Glutamatergic neuron (in vitro differentiated cells): ENCODE results near the gene CLRN3. TPM values are rescaled to one million over a fixed set of nuclear protein-coding genes. Genes with fewer than 3 reads are reported as not detected.

Source experiments
- DNase-seq: peaks from one replicate; pipeline ENCODE4 v3.0.0; 2022
- H3K27ac Mint-ChIP-seq: one replicate; pipeline ENCODE4 v1.8.0; 2020; ENCODE audit warnings: mild to moderate bottlenecking, mixed read lengths, inconsistent platforms; ENCODE audit not compliant: unreplicated experiment
- H3K27me3 Mint-ChIP-seq: one replicate; pipeline ENCODE4 v1.8.0; 2020; ENCODE audit warnings: mild to moderate bottlenecking, moderate library complexity, mixed read lengths, inconsistent platforms; ENCODE audit not compliant: unreplicated experiment
- H3K36me3 Mint-ChIP-seq: one replicate; pipeline ENCODE4 v1.8.0; 2020; ENCODE audit warnings: mild to moderate bottlenecking, mixed read lengths, inconsistent platforms; ENCODE audit not compliant: unreplicated experiment
- H3K4me1 Mint-ChIP-seq: one replicate; pipeline ENCODE4 v1.8.0; 2020; ENCODE audit warnings: mild to moderate bottlenecking, low read depth, mixed read lengths, inconsistent platforms; ENCODE audit not compliant: unreplicated experiment
- H3K4me3 Mint-ChIP-seq: one replicate; pipeline ENCODE4 v1.8.0; 2020; ENCODE audit warnings: mild to moderate bottlenecking, mixed read lengths, inconsistent platforms; ENCODE audit not compliant: unreplicated experiment
- H3K9me3 Mint-ChIP-seq: one replicate; pipeline ENCODE4 v1.8.0; 2020; ENCODE audit warnings: mild to moderate bottlenecking, moderate library complexity, mixed read lengths, inconsistent platforms; ENCODE audit not compliant: unreplicated experiment
- CTCF ChIP-seq: fragments of 200-600 bp; sonication (generic); IDR thresholded peaks from one replicate; pipeline ENCODE4 v1.5.0; 2021; ENCODE audit not compliant: partially characterized antibody, unreplicated experiment
- total RNA-seq: library from RNA; stranded (reverse); fragmentation: NEBNext Ultra II Directional; extraction: Animal tissue kit (Norgen Biotek cat#: 25700); gene quantifications from one replicate; pipeline ENCODE4 v1.2.1, GENCODE V29; 2021; ENCODE audit not compliant: unreplicated experiment

CLRN3 gene
- total RNA-seq, 1 donor from 2014 or later: not detected

- DNase-seq: no peak
- Mint-ChIP-seq H3K27ac (no peak overlapping the region), H3K36me3 (peaks cover 10% of the 10 kb centered on the region), H3K4me3 (no peak overlapping the region), H3K9me3 (no peaks in the 10 kb centered on the region), H3K4me1 (no peaks in the 10 kb centered on the region), H3K27me3 (no peaks in the 10 kb centered on the region)
- TF ChIP-seq CTCF: no peak
These were observed 3.8 kb upstream of the CLRN3 start for GRCh38 chr10:127896590-127896989.

- H3K4me1 Mint-ChIP-seq: no peaks in the 10 kb centered on the region
- TF ChIP-seq CTCF: no peak
- peaks cover 2% of the 10 kb centered on the region for H3K9me3 Mint-ChIP-seq
- H3K27me3 Mint-ChIP-seq: no peaks in the 10 kb centered on the region
- DNase-seq: no peak
- H3K27ac Mint-ChIP-seq: no peak overlapping the region
- H3K36me3 Mint-ChIP-seq: peaks cover 7% of the 10 kb centered on the region
- H3K4me3 Mint-ChIP-seq: no peak overlapping the region
These were observed 1.4 kb upstream of the CLRN3 start for GRCh38 chr10:127894146-127894545.

GRCh38 chr10:127890832-127891334 is 1.9 kb downstream of the CLRN3 start:
- Mint-ChIP-seq H3K36me3 (no peaks in the 10 kb centered on the region), H3K27ac (no peak overlapping the region), H3K9me3 (peaks cover 2% of the 10 kb centered on the region), H3K4me1 (peaks cover 10% of the 10 kb centered on the region), H3K4me3 (no peak overlapping the region), H3K27me3 (no peaks in the 10 kb centered on the region)
- TF ChIP-seq CTCF: no peak
- DNase-seq: no peak

- no peaks in the 10 kb centered on the region for H3K36me3 Mint-ChIP-seq
- no peak for TF ChIP-seq CTCF
- no peaks in the 10 kb centered on the region for H3K27me3 Mint-ChIP-seq
- peaks cover 10% of the 10 kb centered on the region for H3K4me1 Mint-ChIP-seq
- H3K4me3 Mint-ChIP-seq: no peak overlapping the region
- DNase-seq: no peak
- H3K9me3 Mint-ChIP-seq: peaks cover 2% of the 10 kb centered on the region
- H3K27ac Mint-ChIP-seq: no peak overlapping the region
These were observed 2.5 kb downstream of the CLRN3 start for GRCh38 chr10:127890216-127890615.

GRCh38 chr10:127889605-127890195 is 3.0 kb downstream of the CLRN3 start:
- Mint-ChIP-seq H3K4me1 (peaks cover 10% of the 10 kb centered on the region), H3K4me3 (no peak overlapping the region), H3K27ac (no peak overlapping the region), H3K27me3 (no peaks in the 10 kb centered on the region), H3K36me3 (no peaks in the 10 kb centered on the region), H3K9me3 (peaks cover 2% of the 10 kb centered on the region)
- no peak for DNase-seq
- no peak for TF ChIP-seq CTCF
